Measurements from ENCODE around the gene ENOX2.

GRCh38 chrX:130799393-130799792 lies 103.6 kb downstream of the ENOX2 start:
- TF ChIP-seq, protein P1, sequence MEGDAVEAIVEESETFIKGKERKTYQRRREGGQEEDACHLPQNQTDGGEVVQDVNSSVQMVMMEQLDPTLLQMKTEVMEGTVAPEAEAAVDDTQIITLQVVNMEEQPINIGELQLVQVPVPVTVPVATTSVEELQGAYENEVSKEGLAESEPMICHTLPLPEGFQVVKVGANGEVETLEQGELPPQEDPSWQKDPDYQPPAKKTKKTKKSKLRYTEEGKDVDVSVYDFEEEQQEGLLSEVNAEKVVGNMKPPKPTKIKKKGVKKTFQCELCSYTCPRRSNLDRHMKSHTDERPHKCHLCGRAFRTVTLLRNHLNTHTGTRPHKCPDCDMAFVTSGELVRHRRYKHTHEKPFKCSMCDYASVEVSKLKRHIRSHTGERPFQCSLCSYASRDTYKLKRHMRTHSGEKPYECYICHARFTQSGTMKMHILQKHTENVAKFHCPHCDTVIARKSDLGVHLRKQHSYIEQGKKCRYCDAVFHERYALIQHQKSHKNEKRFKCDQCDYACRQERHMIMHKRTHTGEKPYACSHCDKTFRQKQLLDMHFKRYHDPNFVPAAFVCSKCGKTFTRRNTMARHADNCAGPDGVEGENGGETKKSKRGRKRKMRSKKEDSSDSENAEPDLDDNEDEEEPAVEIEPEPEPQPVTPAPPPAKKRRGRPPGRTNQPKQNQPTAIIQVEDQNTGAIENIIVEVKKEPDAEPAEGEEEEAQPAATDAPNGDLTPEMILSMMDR (IDR thresholded peaks at IDR 0.05; ENCODE audit: borderline replicate concordance, extremely low read depth, low read length, poor library complexity, severe bottlenecking): no peak
- no peak for TF ChIP-seq EZH2 (IDR thresholded peaks at IDR 0.05; ENCODE audit: borderline replicate concordance, low read depth, low read length, severe bottlenecking)

Data from DND-41 (cell line).